ENCODE results near the gene NELFA. TPM values are rescaled to one million over a fixed set of nuclear protein-coding genes. Genes with fewer than 3 reads are reported as not detected.

NELFA gene
- total RNA-seq, 1 donor: 19.9 TPM

DNA sequence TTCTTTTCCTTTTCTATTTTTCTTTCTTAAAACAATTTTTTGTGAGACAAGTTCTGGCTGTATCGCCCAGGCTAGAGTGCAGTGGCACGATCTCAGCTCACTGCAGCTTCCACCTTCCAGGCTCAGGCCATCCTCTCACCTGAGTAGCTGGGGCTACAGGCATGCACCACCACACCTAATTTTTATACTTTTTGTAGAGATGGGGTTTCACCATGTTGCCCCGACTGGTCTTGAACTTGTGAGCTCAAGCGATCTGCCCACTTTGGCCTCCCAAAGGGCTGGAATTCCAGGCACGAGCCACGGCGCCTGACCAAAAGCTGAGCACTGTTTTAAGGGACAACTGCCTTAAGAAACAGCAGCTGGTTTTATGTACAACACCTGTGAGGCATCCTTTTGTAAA is 41.0 kb upstream of the NELFA start:
- H3K79me2 ChIP-seq (ENCODE audit: insufficient read depth, low read length): no peaks in the 10 kb centered on the region
- DNase-seq (ENCODE audit: insufficient read length, low spot score, missing footprints): no peak
- H3K27ac ChIP-seq (ENCODE audit: low read depth, low read length): no peak overlapping the region
- no peaks in the 10 kb centered on the region for H4K20me1 ChIP-seq (ENCODE audit: insufficient read depth, low read length)
- no peaks in the 10 kb centered on the region for H3K4me1 ChIP-seq (ENCODE audit: insufficient read depth, low read length)
- peaks cover 31% of the 10 kb centered on the region for H3K27me3 ChIP-seq (ENCODE audit: insufficient read depth, low read length)
- H3K9me3 ChIP-seq (ENCODE audit: low read depth, low read length): no peaks in the 10 kb centered on the region
- H2AFZ ChIP-seq (ENCODE audit: low read length): no peak overlapping the region
- no peaks in the 10 kb centered on the region for H3K36me3 ChIP-seq (ENCODE audit: insufficient read depth, low read length)
- TF ChIP-seq, protein P1, sequence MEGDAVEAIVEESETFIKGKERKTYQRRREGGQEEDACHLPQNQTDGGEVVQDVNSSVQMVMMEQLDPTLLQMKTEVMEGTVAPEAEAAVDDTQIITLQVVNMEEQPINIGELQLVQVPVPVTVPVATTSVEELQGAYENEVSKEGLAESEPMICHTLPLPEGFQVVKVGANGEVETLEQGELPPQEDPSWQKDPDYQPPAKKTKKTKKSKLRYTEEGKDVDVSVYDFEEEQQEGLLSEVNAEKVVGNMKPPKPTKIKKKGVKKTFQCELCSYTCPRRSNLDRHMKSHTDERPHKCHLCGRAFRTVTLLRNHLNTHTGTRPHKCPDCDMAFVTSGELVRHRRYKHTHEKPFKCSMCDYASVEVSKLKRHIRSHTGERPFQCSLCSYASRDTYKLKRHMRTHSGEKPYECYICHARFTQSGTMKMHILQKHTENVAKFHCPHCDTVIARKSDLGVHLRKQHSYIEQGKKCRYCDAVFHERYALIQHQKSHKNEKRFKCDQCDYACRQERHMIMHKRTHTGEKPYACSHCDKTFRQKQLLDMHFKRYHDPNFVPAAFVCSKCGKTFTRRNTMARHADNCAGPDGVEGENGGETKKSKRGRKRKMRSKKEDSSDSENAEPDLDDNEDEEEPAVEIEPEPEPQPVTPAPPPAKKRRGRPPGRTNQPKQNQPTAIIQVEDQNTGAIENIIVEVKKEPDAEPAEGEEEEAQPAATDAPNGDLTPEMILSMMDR (IDR thresholded peaks at IDR 0.05; ENCODE audit: extremely low read depth, low read depth, low read length): no peak
- H3K4me3 ChIP-seq (ENCODE audit: insufficient read depth, low read length): no peak overlapping the region
- no peak overlapping the region for H3K4me2 ChIP-seq (ENCODE audit: insufficient read depth, low read length)

DNA sequence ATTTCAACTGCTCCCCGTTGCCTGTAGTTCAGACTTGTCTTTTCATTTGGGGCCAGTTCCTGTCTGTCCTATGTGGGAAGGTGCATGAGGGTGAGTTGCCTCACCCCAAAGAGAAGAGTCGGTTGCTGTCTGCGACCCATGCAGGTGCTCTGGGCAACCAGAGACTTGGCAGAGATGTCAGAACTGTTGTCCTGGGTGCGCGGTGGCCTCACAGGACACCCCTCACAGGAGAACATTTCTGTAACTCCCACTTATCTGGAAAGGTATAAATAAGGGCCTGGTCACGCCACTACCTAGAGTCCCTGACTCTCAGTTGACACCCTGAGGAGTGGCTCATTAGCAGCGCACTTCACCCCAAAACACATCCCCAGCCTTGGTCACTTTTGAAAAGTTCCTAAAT is 40.6 kb upstream of the NELFA start:
- Histone ChIP-seq H3K4me3 (ENCODE audit: insufficient read depth, low read length) (no peak overlapping the region), H3K9me3 (ENCODE audit: low read depth, low read length) (no peaks in the 10 kb centered on the region), H3K4me2 (ENCODE audit: insufficient read depth, low read length) (no peak overlapping the region), H4K20me1 (ENCODE audit: insufficient read depth, low read length) (no peaks in the 10 kb centered on the region), H3K27me3 (ENCODE audit: insufficient read depth, low read length) (peaks cover 31% of the 10 kb centered on the region), H3K79me2 (ENCODE audit: insufficient read depth, low read length) (no peaks in the 10 kb centered on the region), H2AFZ (ENCODE audit: low read length) (no peak overlapping the region), H3K27ac (ENCODE audit: low read depth, low read length) (no peak overlapping the region), H3K36me3 (ENCODE audit: insufficient read depth, low read length) (no peaks in the 10 kb centered on the region), H3K4me1 (ENCODE audit: insufficient read depth, low read length) (no peaks in the 10 kb centered on the region)
- no peak for DNase-seq (ENCODE audit: insufficient read length, low spot score, missing footprints)
- TF ChIP-seq, protein P1 (IDR thresholded peaks at IDR 0.05; ENCODE audit: extremely low read depth, low read depth, low read length): no peak

DNA sequence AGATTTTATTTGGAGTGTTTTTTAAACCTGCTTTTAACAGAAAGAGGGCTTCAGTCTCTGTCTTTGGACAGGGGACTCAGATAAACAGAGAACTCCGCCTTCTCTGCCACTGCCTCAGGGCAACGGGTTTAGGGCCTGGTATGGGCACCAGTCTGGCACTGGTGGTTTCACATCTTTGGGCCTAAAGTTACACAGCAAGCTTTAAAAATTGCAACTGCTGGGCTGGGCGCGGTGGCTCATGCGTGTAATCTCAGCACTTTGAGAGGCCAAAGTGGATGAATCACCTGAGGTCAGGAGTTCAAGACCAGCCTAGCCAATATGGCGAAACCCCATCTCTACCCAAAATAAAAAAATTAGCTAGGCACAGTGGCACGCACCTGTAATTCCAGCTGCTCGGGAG is 40.1 kb upstream of the NELFA start:
- peaks cover 26% of the 10 kb centered on the region for H3K27me3 ChIP-seq (ENCODE audit: insufficient read depth, low read length)
- H3K36me3 ChIP-seq (ENCODE audit: insufficient read depth, low read length): no peaks in the 10 kb centered on the region
- no peak overlapping the region for H3K4me2 ChIP-seq (ENCODE audit: insufficient read depth, low read length)
- no peaks in the 10 kb centered on the region for H3K4me1 ChIP-seq (ENCODE audit: insufficient read depth, low read length)
- no peaks in the 10 kb centered on the region for H3K9me3 ChIP-seq (ENCODE audit: low read depth, low read length)
- DNase-seq (ENCODE audit: insufficient read length, low spot score, missing footprints): no peak
- no peak overlapping the region for H3K27ac ChIP-seq (ENCODE audit: low read depth, low read length)
- no peak overlapping the region for H3K4me3 ChIP-seq (ENCODE audit: insufficient read depth, low read length)
- TF ChIP-seq, protein P1 (IDR thresholded peaks at IDR 0.05; ENCODE audit: extremely low read depth, low read depth, low read length): no peak
- H2AFZ ChIP-seq (ENCODE audit: low read length): no peak overlapping the region
- no peaks in the 10 kb centered on the region for H3K79me2 ChIP-seq (ENCODE audit: insufficient read depth, low read length)
- no peaks in the 10 kb centered on the region for H4K20me1 ChIP-seq (ENCODE audit: insufficient read depth, low read length)

DNA sequence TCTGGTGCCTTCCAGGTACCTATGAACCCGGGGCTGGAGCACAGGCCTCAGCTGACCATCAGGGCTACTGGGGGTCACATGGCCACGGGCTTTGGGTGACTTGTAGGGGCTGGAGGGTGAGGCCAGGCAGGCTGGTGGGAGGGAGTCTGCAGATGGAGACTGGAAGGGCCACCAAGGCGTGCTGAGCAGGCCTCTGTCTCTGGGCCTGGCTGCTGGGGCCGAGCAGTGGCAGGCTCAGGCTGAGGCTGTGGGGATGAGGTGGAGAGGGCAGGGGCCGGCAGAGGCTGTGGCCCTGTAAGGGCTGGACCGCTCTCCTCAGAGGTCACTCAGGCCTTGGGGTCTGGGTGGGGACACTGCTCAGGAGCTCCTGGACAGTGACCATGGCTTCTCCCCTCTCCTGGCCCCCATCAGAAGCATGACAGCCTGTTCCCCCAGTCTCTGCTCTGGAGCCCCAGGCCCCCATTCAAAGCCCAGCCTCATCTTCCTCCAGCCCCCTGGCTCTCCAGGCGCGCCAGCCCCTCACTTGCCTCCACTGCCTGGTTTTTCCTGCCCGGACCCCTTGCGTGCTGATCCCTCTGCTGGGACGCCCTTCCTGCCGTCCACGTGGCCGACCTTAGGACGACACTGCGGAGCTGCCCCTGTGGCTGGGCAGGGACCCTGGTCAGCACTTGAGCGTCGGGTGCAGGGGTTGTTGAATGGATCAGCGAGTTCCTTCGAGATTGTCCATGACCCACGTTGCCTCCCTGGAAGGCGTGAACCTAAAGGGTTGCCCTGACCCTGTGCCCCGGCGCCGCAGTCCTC is 39.2 kb upstream of the NELFA start:
- no peak overlapping the region for H3K4me3 ChIP-seq (ENCODE audit: insufficient read depth, low read length)
- DNase-seq (ENCODE audit: insufficient read length, low spot score, missing footprints): peak; percentile 72
- H3K27me3 ChIP-seq (ENCODE audit: insufficient read depth, low read length): peaks cover 25% of the 10 kb centered on the region
- H3K79me2 ChIP-seq (ENCODE audit: insufficient read depth, low read length): no peaks in the 10 kb centered on the region
- no peak overlapping the region for H3K4me2 ChIP-seq (ENCODE audit: insufficient read depth, low read length)
- no peaks in the 10 kb centered on the region for H3K4me1 ChIP-seq (ENCODE audit: insufficient read depth, low read length)
- H3K9me3 ChIP-seq (ENCODE audit: low read depth, low read length): no peaks in the 10 kb centered on the region
- TF ChIP-seq, protein P1 (IDR thresholded peaks at IDR 0.05; ENCODE audit: extremely low read depth, low read depth, low read length): no peak
- H2AFZ ChIP-seq (ENCODE audit: low read length): no peak overlapping the region
- no peaks in the 10 kb centered on the region for H3K36me3 ChIP-seq (ENCODE audit: insufficient read depth, low read length)
- H3K27ac ChIP-seq (ENCODE audit: low read depth, low read length): no peak overlapping the region
- H4K20me1 ChIP-seq (ENCODE audit: insufficient read depth, low read length): peaks cover 3% of the 10 kb centered on the region
